Activated CD8-positive, alpha-beta memory T cell treated with anti-CD3 and anti-CD28 coated beads, Interleukin-2, amount 50 U/mL, for 24 hours (primary cell): Measurements from ENCODE around the gene SPDYE6.
"Not testable (repeated sequence)": the region's sequence is repeated elsewhere in the genome, so short reads cannot be mapped to it uniquely, and the experiment has no call there.

Experiments used
- DNase-seq: peaks from one replicate; pipeline ENCODE4 v3.0.0-alpha.2; 2020; ENCODE audit errors: extremely low read depth

The SPDYE6 gene

GRCh38 chr7:102317231-102318059, 38.8 kb downstream of the SPDYE6 start:
- no peak for DNase-seq

- DNase-seq = no peak
Measured at GRCh38 chr7:102313997-102314780, 42.1 kb downstream of the SPDYE6 start.

GRCh38 chr7:102312317-102312716, 43.9 kb downstream of the SPDYE6 start:
- DNase-seq = no peak

GRCh38 chr7:102310414-102310815, 45.8 kb downstream of the SPDYE6 start:
- DNase-seq = no peak

GRCh38 chr7:102306916-102307677, 49.1 kb downstream of the SPDYE6 start:
- DNase-seq = no peak

- no peak for DNase-seq
Measured at GRCh38 chr7:102305414-102306268, 50.6 kb downstream of the SPDYE6 start.

- no peak for DNase-seq
Measured at GRCh38 chr7:102304668-102305067, 51.6 kb downstream of the SPDYE6 start.

- no peak for DNase-seq
Measured at GRCh38 chr7:102303669-102304422, 52.4 kb downstream of the SPDYE6 start.

- no peak for DNase-seq
Measured at GRCh38 chr7:102302025-102302424, 54.2 kb downstream of the SPDYE6 start.

GRCh38 chr7:102301367-102301766, 54.9 kb downstream of the SPDYE6 start:
- not testable (repeated sequence) for DNase-seq

- no peak for DNase-seq
Measured at GRCh38 chr7:102300643-102301221, 55.5 kb downstream of the SPDYE6 start.

GRCh38 chr7:102297487-102298218, 58.6 kb downstream of the SPDYE6 start:
- DNase-seq = no peak

GRCh38 chr7:102296514-102296913, 59.7 kb downstream of the SPDYE6 start:
- DNase-seq = no peak

GRCh38 chr7:102296179-102296438, 60.1 kb downstream of the SPDYE6 start:
- no peak for DNase-seq
